HepG2 (cell line): ENCODE measurements around the gene NUDT17. TPM values are rescaled to one million over a fixed set of nuclear protein-coding genes. Genes with fewer than 3 reads are reported as not detected.
A peak's percentile ranks its signal among the peaks of the same experiment; 100 is the strongest.

Source experiments
- EP300 ChIP-seq, 3 experiments: sonication (generic) in 1 of 3; formaldehyde crosslinking in 1 of 3; IDR thresholded peaks; 2 replicates each; pipeline versions ENCODE4 v1.5.1 to v1.6.1; 2011 to 2020; ENCODE audit warnings: low read depth in 2 of 3, low read length in 2 of 3, borderline replicate concordance in 1 of 3, improper control_type of control experiment in 1 of 3, mild to moderate bottlenecking in 1 of 3, missing genetic modification reagents in 1 of 3, moderate library complexity in 1 of 3
- EZH2 ChIP-seq: conservative IDR thresholded peaks from 2 replicates; pipeline ENCODE4 v1.6.1; 2012; ENCODE audit warnings: mild to moderate bottlenecking, low read depth, low read length, moderate library complexity
- FLYWCH1 ChIP-seq: sonication (generic); formaldehyde crosslinking; IDR thresholded peaks from 2 replicates; pipeline ENCODE4 v1.8.1; 2023; ENCODE audit warnings: mild to moderate bottlenecking, missing genetic modification reagents
- FOSL1 ChIP-seq: sonication (generic); formaldehyde crosslinking; IDR thresholded peaks from 2 replicates; pipeline ENCODE4 v1.9.0; 2021; ENCODE audit warnings: missing genetic modification reagents, borderline replicate concordance
- HNRNPLL ChIP-seq: fragments of 200-400 bp; formaldehyde crosslinking; IDR thresholded peaks from 2 replicates; pipeline ENCODE4 v1.6.1; 2017; ENCODE audit warnings: mild to moderate bottlenecking, low read depth, low read length; ENCODE audit not compliant: poor library complexity, severe bottlenecking
- MEIS1 ChIP-seq: sonication (generic); formaldehyde crosslinking; IDR thresholded peaks from 2 replicates; pipeline ENCODE4 v1.9.0; 2021; ENCODE audit warnings: mild to moderate bottlenecking, missing genetic modification reagents, moderate library complexity, borderline replicate concordance
- NR2F2 ChIP-seq: IDR thresholded peaks from 2 replicates; pipeline ENCODE4 v1.6.1; 2012; ENCODE audit warnings: low read depth, inconsistent platforms, borderline replicate concordance
- POLR2A ChIP-seq, 2 experiments: IDR thresholded peaks; 2 replicates each; pipeline ENCODE4 v1.6.1; 2011; ENCODE audit warnings: low read depth in 2 of 2, low read length in 2 of 2, mild to moderate bottlenecking in 1 of 2, moderate library complexity in 1 of 2; ENCODE audit not compliant: insufficient read depth in 1 of 2
- RBM39 ChIP-seq: fragments of 200-400 bp; formaldehyde crosslinking; IDR thresholded peaks from one replicate; pipeline ENCODE4 v1.6.1; 2018; ENCODE audit warnings: antibody characterized with exemption, mild to moderate bottlenecking, low read depth, low read length; ENCODE audit not compliant: poor library complexity, severe bottlenecking
- SKIL ChIP-seq: sonication (generic); formaldehyde crosslinking; IDR thresholded peaks from 2 replicates; pipeline ENCODE4 v1.8.0; 2022; ENCODE audit warnings: missing genetic modification reagents, mild to moderate bottlenecking, moderate library complexity, borderline replicate concordance
- SRF ChIP-seq: IDR thresholded peaks from 2 replicates; pipeline ENCODE4 v1.6.1; 2011; ENCODE audit warnings: mild to moderate bottlenecking, low read depth, low read length, moderate library complexity
- TEAD3 ChIP-seq: optimal IDR thresholded peaks from 2 replicates; pipeline ENCODE3; 2016; ENCODE audit warnings: borderline replicate concordance
- TFDP1 ChIP-seq: IDR thresholded peaks from 2 replicates; pipeline ENCODE4 v1.6.1; 2016; ENCODE audit warnings: missing compliant biosample characterization, missing genetic modification reagents, borderline replicate concordance
- ZFY ChIP-seq: sonication (generic); formaldehyde crosslinking; IDR thresholded peaks from 2 replicates; pipeline ENCODE4 v1.4.0; 2020; ENCODE audit warnings: missing genetic modification reagents
- ZIK1 ChIP-seq: sonication (generic); formaldehyde crosslinking; IDR thresholded peaks from 2 replicates; pipeline ENCODE4 v1.5.0; 2020; ENCODE audit warnings: mild to moderate bottlenecking, low read depth, missing genetic modification reagents, borderline replicate concordance
- ZKSCAN8 ChIP-seq: IDR thresholded peaks from 2 replicates; pipeline ENCODE4 v1.6.1; 2016; ENCODE audit warnings: borderline replicate concordance, missing genetic modification reagents, missing compliant biosample characterization
- ZNF253 ChIP-seq: sonication (generic); formaldehyde crosslinking; IDR thresholded peaks from 2 replicates; pipeline ENCODE4 v1.8.0; 2022; ENCODE audit warnings: mild to moderate bottlenecking, missing genetic modification reagents, borderline replicate concordance
- ZNF280B ChIP-seq: sonication (generic); formaldehyde crosslinking; IDR thresholded peaks from 2 replicates; pipeline ENCODE4 v1.5.0; 2020; ENCODE audit warnings: missing genetic modification reagents, mild to moderate bottlenecking, borderline replicate concordance
- ZNF530 ChIP-seq: sonication (generic); formaldehyde crosslinking; IDR thresholded peaks from 2 replicates; pipeline ENCODE4 v1.5.0; 2020; ENCODE audit warnings: low read depth, mild to moderate bottlenecking, missing genetic modification reagents
- ZNF546 ChIP-seq: sonication (generic); formaldehyde crosslinking; conservative IDR thresholded peaks from 2 replicates; pipeline ENCODE4 v1.8.1; 2023; ENCODE audit warnings: mild to moderate bottlenecking, missing genetic modification reagents
- ZNF549 ChIP-seq: sonication (generic); formaldehyde crosslinking; IDR thresholded peaks from 2 replicates; pipeline ENCODE4 v1.5.0; 2020; ENCODE audit warnings: missing genetic modification reagents
- ZNF580 ChIP-seq: IDR thresholded peaks from 2 replicates; pipeline ENCODE4 v1.6.1; 2016; ENCODE audit warnings: low read depth, borderline replicate concordance
- ZNF589 ChIP-seq: sonication (generic); formaldehyde crosslinking; conservative IDR thresholded peaks from 2 replicates; pipeline ENCODE4 v1.8.0; 2022; ENCODE audit warnings: mild to moderate bottlenecking, moderate library complexity, missing genetic modification reagents
- polyA plus RNA-seq, 8 experiments: library from polyadenylated mRNA; depleted of rRNA in 3 of 8; stranded (reverse) in 7 of 8; unstranded in 1 of 8; fragments of >200 nt; fragmentation: Illumina TruSeq in 4 of 8; extraction: Trizol in 4 of 8; gene quantifications; 2 replicates each; pipeline versions ENCODE4 v1.2.1 to v1.2.3, GENCODE V29; 2011 to 2016; ENCODE audit warnings: low read depth in 4 of 8, missing spikeins in 1 of 8, mixed read lengths in 1 of 8; ENCODE audit not compliant: insufficient read depth in 1 of 8
- total RNA-seq, 5 experiments: library from RNA; depleted of rRNA; stranded (reverse); fragments of >200 nt; fragmentation: Illumina TruSeq; extraction: Trizol; gene quantifications; 2 replicates each; pipeline ENCODE4 v1.2.3, GENCODE V29; 2016; ENCODE audit warnings: low read depth in 1 of 5

The NUDT17 gene
- total and polyA plus RNA-seq, 2 of the 13 experiments (the other 11 are each of a cell fraction or from before 2014, with no cell fraction given): 2.6 to 5.8 TPM

- TF ChIP-seq ZNF280B (CRISPR knock-in tag): no peak
- peak; percentile 98 for TF ChIP-seq ZFY (CRISPR knock-in tag)
- TF ChIP-seq EP300 (IDR thresholded peaks at IDR 0.05; ENCODE audit: low read depth in 2 of 2, low read length in 2 of 2): no peak
- no peak for TF ChIP-seq EP300 (CRISPR knock-in tag; IDR thresholded peaks at IDR 0.05; ENCODE audit: borderline replicate concordance)
- TF ChIP-seq MEIS1 (CRISPR knock-in tag): no peak; the same call in 1 of the 2 replicates
- TF ChIP-seq ZNF589 (CRISPR knock-in tag): no peak
- no peak for TF ChIP-seq ZNF549 (CRISPR knock-in tag)
- TF ChIP-seq ZNF530 (CRISPR knock-in tag): no peak
- TF ChIP-seq EZH2: no peak
- TF ChIP-seq ZNF546: no peak
- 0 out of 2 replicates have a peak, but pooled peaks have one; percentile 59 for TF ChIP-seq ZKSCAN8
- TF ChIP-seq HNRNPLL: peak; percentile 81
- TF ChIP-seq SRF: no peak
- TF ChIP-seq TEAD3 (CRISPR knock-in tag): peak; percentile 22
- TF ChIP-seq POLR2A (IDR thresholded peaks at IDR 0.05; ENCODE audit: insufficient read depth in 1 of 2, low read depth in 2 of 2, low read length in 2 of 2): peak in 1 of 2 experiments; percentile 72; a peak in 3 of 4 replicates
- TF ChIP-seq ZIK1: peak; percentile 80; the same call in 1 of the 2 replicates
- peak; percentile 55; the same call in 1 of the 2 replicates for TF ChIP-seq NR2F2
- peak; percentile 62; the same call in 1 of the 2 replicates for TF ChIP-seq ZNF580
- TF ChIP-seq FLYWCH1 (CRISPR knock-in tag): no peak
- TF ChIP-seq TFDP1 (CRISPR knock-in tag): peak; percentile 80; the same call in 1 of the 2 replicates
- peak; percentile 82 for TF ChIP-seq RBM39
- TF ChIP-seq ZNF253 (CRISPR knock-in tag): peak; percentile 37; the same call in 1 of the 2 replicates
- TF ChIP-seq SKIL: peak; percentile 41; the same call in 1 of the 2 replicates
- no peak for TF ChIP-seq FOSL1 (CRISPR knock-in tag)
Measured at GRCh38 chr1:145823565-145824498, 21.6 kb upstream of the NUDT17 start, which contains the start of the genes POLR3C and RNF115 (continued).
